Stimulated activated naive CD4-positive, alpha-beta T cell (primary cell): ENCODE results near the gene PELI3.

ENCODE experiments used
- DNase-seq, 6 experiments: peaks; one replicate each; lab custom pipeline; 2025; lab: John Stamatoyannopoulos, UW

The PELI3 gene

DNA sequence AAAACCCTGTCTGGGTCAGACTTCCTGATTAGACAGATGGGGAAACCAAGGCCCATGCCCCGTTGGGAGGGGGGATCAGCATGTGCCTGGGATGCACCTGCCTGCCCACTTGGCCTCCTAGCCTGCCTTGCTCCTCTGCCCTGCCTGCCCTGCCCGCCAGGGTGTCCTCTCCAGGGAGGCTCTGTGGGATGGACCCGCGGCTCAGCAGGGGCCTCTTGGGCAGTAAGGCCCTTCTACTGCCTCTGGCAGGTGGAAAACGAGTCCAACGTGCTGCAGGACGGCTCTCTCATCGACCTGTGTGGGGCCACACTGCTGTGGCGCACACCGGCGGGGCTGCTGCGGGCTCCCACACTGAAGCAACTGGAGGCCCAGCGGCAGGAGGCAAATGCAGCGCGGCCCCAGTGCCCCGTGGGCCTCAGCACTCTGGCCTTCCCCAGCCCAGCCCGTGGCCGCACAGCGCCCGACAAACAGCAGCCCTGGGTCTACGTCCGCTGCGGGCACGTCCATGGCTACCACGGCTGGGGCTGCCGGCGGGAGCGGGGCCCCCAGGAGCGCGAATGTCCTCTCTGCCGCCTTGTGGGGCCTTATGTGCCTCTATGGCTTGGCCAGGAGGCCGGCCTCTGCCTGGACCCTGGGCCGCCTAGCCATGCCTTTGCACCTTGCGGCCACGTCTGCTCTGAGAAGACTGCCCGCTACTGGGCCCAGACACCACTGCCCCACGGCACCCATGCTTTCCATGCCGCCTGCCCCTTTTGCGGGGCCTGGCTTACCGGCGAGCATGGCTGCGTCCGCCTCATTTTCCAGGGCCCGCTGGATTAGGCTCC is 8.9 kb downstream of the PELI3 start:
- no peak for DNase-seq

DNA sequence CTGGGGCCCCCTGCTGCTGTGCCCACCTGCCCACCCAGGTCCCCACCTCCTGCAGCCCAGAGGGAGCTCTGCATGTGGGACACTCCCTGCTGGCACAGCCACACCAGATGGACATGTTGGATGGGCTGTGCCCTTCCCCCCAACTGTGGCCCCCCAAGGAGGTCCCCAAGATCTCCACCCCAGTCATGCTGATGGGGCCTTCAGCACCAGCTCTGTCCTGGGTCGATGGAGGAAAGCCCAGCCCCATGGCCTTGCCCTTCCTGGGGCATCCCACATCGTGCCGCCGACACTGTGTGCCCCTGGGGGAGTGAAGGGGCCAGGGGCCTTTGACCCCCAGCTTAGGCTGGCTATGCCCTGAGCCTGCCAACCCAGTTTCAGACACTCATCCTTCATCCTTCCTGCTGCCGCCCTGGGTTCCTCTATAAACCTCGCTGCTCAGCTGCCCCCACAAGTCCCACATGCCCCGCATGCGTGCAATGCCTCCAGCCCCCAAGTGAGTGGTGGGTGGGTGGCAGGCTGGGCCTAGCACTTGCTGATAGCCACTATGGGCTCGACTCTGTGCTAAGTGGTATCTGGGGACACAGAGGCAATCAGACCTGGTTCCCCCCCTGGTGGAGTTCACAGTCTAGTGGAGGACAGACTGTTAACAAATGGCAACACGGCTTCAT is 9.6 kb downstream of the PELI3 start:
- no peak for DNase-seq

- no peak for DNase-seq
Observed at GRCh38 chr11:66476841-66477251, 10.1 kb downstream of the PELI3 start.

DNA sequence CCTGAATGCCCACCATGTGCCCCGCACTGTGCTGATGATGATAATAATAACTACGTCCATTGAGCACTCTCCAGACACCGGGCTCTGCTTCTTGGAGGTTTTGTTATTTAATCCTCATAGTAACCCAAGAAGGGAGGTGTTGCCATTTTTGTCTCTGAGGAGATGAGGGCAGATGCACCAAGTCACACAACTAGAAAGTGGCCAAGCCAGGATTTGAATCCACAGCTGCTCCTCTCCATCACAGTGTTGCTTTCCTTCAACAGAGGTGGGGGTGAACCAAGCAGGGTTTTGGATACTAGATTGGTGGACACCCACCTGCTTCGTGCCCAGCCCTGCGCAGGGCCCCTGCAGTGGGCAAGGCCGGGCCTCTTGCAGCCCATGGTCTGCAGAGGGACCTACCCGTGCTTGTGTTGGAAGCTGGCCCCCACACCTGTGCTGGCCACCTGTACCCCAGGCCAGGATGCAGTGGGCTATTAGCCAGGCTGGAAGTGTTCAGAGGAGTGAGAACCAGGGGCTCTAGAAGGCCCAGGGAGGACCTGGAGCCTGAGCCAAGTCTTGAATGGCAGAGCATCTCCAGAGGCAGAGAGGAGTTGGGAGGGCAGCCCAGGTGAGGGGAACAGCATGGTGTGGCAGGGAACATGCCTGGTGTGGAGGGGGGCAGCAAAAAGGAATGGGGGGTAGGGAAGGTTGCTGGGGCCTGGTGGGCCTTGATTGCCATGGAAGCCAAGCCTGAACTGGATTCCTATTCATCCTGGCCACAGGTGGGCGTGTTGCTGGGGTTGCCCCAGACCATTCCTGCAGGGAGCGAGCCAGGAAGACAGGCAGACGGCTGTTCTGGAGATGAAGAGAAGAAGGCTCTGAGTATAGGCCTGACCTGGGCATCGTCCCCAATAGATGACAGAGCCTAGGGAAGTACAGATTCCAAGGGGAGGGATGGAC is 10.8 kb downstream of the PELI3 start:
- no peak for DNase-seq

GRCh38 chr11:66478729-66479393 is 12.2 kb downstream of the PELI3 start:
- DNase-seq = peak in 3 of 6 experiments; percentile 6 to 34 (median 9)

DNA sequence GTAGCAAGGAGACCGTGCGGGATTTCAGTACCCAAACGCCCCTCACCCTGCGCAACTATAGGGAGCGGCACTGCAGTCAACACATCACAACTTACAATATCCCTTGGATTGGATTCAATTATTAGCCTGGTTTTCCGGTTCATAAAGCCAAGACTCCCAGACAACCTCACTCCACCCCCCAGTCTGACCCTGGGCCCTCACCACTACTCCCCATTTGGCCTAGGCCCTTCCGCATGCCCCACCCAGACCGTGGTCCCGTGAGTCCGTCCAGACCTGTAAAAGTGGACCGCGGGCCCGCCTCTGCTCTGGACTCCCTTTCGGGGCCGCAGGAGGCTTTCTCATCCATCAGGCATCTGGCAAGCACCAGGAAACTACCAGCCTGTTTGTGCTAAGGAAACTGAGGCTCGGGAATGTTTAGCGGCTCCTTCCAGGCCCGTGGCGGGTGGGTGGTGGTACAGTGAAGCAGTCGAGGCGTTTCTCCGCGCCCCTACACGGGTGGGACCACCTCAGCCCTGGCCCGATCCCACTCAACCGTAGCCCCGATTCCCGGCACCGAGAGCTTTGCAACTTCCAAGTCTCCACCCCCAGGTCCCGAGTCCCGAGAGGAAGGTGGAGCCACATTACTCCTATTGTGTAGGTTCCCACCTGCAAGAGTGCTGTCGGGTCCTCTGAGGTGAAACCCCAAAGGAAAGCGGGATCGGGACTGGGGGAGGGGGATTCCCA is 12.8 kb downstream of the PELI3 start:
- DNase-seq = no peak

GRCh38 chr11:66480117-66480938 is 13.6 kb downstream of the PELI3 start, which contains the start of gene DPP3:
DPP3 (plus strand) TSS chr11:66480434; CDS start chr11:66482201, 1,767 bp downstream.
- DNase-seq = peak; percentile 88 to 95 (median 92)

DNA sequence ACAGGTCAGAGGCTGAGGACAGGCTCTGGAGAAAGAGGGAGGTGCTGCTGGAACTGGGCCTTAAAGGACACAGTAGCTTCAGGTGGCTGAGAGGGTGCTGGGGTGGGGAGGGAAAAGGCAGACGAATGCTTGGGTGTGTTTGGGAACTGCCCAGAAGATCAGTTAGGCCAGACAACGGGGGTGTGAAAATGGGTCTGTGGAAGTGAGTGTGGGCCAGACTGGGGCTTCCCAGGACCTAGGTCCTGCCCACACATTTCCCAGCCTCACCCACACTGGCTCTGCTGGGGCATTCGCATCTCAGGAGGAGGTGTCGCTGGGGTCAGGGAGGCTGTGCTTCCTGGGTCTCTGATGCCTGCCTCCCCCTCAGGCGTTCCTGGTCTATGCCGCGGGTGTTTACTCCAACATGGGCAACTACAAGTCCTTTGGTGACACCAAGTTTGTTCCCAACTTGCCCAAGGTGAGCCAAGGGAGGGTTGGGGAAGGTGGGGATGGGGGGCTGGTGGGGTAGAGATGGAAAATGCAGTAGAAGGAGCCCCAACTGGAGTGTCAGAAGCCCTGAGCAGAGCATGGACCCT is 18.2 kb downstream of the PELI3 start:
- DNase-seq = no peak

DNA sequence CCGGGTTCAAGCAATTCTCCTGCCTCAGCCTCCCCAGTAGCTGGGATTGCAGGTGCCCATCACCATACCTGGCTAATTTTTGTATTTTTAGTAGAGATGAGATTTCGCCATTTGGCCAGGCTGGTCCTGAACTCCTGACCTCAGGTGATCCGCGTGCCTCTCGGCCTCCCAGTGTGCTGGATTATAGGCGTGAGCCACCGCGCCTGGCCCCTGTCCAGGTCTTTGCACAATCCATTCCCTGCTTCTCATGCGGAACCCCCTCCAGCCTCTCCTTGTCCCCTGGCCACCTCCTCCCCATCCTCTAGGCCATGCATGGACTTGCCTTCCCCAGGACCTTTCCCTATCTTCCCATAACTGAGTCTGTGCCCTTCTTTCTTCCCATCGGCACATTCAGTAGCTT is 22.3 kb downstream of the PELI3 start:
- DNase-seq = no peak

- DNase-seq = no peak
Observed at GRCh38 chr11:66489636-66490035, 22.9 kb downstream of the PELI3 start.

- no peak for DNase-seq
Observed at GRCh38 chr11:66491315-66491935, 24.7 kb downstream of the PELI3 start.

DNA sequence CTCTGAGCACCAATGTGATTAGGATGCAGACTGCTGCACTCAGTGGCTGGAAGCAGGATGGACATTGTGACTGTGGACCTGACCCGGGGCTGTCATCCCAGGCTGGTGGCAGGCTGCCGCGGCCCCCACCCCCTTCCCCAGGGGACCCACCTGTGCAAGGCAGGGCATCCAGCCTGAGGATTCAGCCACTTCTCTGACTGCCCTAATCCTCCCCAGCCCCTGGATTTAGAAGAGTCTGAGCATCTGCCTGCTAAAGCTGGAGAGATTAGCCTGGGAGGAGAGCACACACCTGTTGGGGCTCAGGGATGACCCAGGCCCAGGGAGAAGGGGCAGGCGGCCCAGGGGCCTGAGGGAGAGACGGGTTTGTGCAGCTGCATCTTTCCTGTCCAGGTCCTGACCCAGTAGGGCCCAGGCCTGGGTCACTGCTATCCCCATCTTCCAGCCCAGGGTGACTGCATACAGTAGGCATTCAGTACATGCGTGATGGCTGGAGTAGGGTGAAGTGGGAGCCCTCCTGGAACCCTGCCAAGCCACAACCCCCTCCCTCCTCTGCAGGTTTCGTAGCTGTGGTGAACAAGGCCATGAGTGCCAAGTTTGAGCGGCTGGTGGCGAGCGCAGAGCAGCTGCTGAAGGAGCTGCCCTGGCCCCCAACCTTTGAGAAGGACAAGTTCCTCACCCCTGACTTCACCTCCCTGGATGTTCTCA is 25.6 kb downstream of the PELI3 start:
- DNase-seq = no peak

GRCh38 chr11:66493130-66493529 is 26.4 kb downstream of the PELI3 start:
- DNase-seq = no peak

- no peak for DNase-seq
Observed at GRCh38 chr11:66494458-66494857, 27.8 kb downstream of the PELI3 start.

DNA sequence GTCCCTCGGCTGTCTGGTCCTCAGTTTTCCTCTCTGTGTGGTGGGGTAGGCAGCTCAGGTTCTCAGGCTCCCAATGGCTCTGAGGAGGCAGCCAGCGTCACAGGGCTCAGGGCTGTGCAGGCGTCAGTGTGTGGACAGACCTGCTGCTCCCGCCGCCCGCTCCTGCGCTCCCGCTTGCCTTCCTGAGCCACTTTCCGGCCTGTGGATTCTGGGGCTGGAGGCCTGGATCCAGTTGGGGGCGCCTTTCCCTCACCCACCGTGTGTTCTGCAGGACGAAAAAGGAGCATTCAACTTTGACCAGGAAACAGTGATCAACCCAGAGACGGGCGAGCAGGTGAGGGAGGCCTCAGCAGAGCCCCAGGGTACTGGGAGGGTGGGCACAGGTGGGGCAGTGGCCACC is 28.2 kb downstream of the PELI3 start:
- no peak for DNase-seq

DNA sequence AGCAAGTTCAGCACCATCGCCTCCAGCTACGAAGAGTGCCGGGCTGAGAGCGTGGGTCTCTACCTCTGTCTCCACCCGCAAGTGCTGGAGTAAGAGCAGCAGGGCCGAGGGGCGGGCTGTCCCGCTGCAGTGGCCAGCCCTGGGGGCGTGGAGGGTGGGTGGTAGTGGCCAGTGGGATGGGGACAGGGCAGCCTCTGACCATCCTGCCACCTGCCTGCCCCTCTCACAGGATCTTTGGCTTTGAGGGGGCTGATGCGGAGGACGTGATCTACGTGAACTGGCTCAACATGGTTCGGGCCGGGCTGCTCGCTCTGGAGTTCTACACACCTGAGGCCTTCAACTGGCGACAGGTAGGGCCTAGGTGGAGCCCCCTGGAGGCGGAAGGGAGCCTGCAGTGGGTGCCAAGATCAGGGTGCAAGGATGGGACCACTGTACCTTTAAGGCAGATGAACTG is 28.7 kb downstream of the PELI3 start:
- DNase-seq = peak in 1 of 6 experiments; percentile 7

DNA sequence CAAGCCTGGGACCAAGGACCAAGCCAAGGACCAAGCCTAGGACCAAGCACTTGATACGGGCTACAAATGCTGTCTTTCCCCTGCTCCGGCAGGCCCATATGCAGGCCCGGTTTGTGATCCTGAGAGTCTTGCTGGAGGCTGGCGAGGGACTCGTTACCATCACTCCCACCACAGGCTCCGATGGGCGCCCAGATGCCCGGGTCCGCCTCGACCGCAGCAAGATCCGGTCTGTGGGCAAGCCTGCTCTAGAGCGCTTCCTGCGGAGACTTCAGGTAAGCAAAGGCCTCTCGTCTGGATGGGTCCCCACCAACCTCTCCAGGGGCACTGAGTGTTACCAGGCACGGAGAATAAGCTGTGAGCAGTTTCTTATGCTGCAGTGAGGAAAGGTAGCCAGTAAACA is 30.5 kb downstream of the PELI3 start:
- DNase-seq = no peak

GRCh38 chr11:66498506-66498905 is 31.8 kb downstream of the PELI3 start:
- DNase-seq = no peak
